ENCODE results near the gene SENP3. TPM values are rescaled to one million over a fixed set of nuclear protein-coding genes. Genes with fewer than 3 reads are reported as not detected.

Gene SENP3
- total RNA-seq, 1 donor from 2014 or later: 87.0 TPM

- peaks cover 59% of the 10 kb centered on the region for H3K4me1 ChIP-seq
- no peaks in the 10 kb centered on the region for H3K27me3 ChIP-seq (ENCODE audit: low read depth)
- intact Hi-C loops (cut with DNase I): no loop called here
- H3K9me3 ChIP-seq: no peaks in the 10 kb centered on the region
- peaks cover 29% of the 10 kb centered on the region for H3K36me3 ChIP-seq
- ATAC-seq (peak; percentile 91 to 92), DNase-seq (peak; percentile 97)
- peak within 1 kb of the TSS; percentile 97 for H3K27ac ChIP-seq
- no peak for TF ChIP-seq CTCF (IDR thresholded peaks at IDR 0.05)
- peak within 1 kb of the TSS; percentile 78 for H3K4me3 ChIP-seq
These were observed 21.8 kb downstream of the SENP3 start, which contains the start of gene MPDU1 for GRCh38 chr17:7583253-7584109. Gene MPDU1, plus strand, starts transcription at chr17:7583852. Its CDS starts 11 bp downstream, at chr17:7583863.

- H3K9me3 ChIP-seq: no peaks in the 10 kb centered on the region
- no peak for ATAC-seq
- H3K4me3 ChIP-seq: no peak overlapping the region
- peaks cover 45% of the 10 kb centered on the region for H3K36me3 ChIP-seq
- no peak for TF ChIP-seq CTCF (IDR thresholded peaks at IDR 0.05)
- peaks cover 48% of the 10 kb centered on the region for H3K4me1 ChIP-seq
- H3K27ac ChIP-seq: no peak overlapping the region
- DNase-seq: no peak
- intact Hi-C loops (cut with DNase I): no loop called here
- no peaks in the 10 kb centered on the region for H3K27me3 ChIP-seq (ENCODE audit: low read depth)
These were observed 25.1 kb downstream of the SENP3 start for GRCh38 chr17:7586673-7587419.

GRCh38 chr17:7587420-7588151, 25.9 kb downstream of the SENP3 start:
- Histone ChIP-seq H3K4me3 (no peak overlapping the region), H3K9me3 (no peaks in the 10 kb centered on the region), H3K4me1 (peaks cover 41% of the 10 kb centered on the region), H3K36me3 (peaks cover 53% of the 10 kb centered on the region), H3K27me3 (ENCODE audit: low read depth) (no peaks in the 10 kb centered on the region), H3K27ac (no peak overlapping the region)
- no peak for DNase-seq
- no peak for ATAC-seq
- intact Hi-C loops (cut with DNase I): no loop called here
- no peak for TF ChIP-seq CTCF (IDR thresholded peaks at IDR 0.05)

- peak overlapping the region; percentile 40 for H3K4me3 ChIP-seq
- ATAC-seq: no peak
These were observed 27.0 kb downstream of the SENP3 start for GRCh38 chr17:7588553-7589203.

More at GRCh38 chr17:7588553-7589203, 27.0 kb downstream of the SENP3 start:
- Histone ChIP-seq H3K9me3 (no peaks in the 10 kb centered on the region), H3K27ac (peak overlapping the region; percentile 49), H3K27me3 (ENCODE audit: low read depth) (no peaks in the 10 kb centered on the region), H3K4me1 (peaks cover 33% of the 10 kb centered on the region), H3K36me3 (peaks cover 64% of the 10 kb centered on the region)
- intact Hi-C loops (cut with DNase I): no loop called here
- no peak for DNase-seq
- no peak for TF ChIP-seq CTCF (IDR thresholded peaks at IDR 0.05)

Data from lower lobe of right lung (tissue), 2 donors.